Endothelial cell of umbilical vein (primary cell): ENCODE measurements around the gene CD24. TPM values are rescaled to one million over a fixed set of nuclear protein-coding genes. Genes with fewer than 3 reads are reported as not detected.

Experiments used
- BruUV-seq: library from RNA; stranded (reverse); fragments of 400-500 nt; replicated peaks from 2 replicates; lab custom pipeline; 2021; lab: Mats Ljungman, UMichigan
- CTCF ChIA-PET: fragments of 300-600, 350-600 bp; sonication (Branson Sonifier 250); formaldehyde crosslinking; loops from one replicate; lab custom pipeline; 2021; ENCODE audit warnings: antibody characterized with exemption, inconsistent platforms; lab: Charles Lee
- POLR2A ChIA-PET: fragments of 300-600, 350-600 bp; sonication (Branson Sonifier 250); formaldehyde crosslinking; loops from one replicate; lab custom pipeline; 2021; ENCODE audit warnings: antibody characterized with exemption, inconsistent platforms; lab: Charles Lee
- DNase-seq: peaks from one replicate; pipeline ENCODE4 v3.0.0-alpha.2; 2011; ENCODE audit warnings: low read depth, low spot score
- FAIRE-seq: peaks from 2 replicates; lab custom pipeline; 2011; peaks lifted over from hg19 to GRCh38; lab: Jason Lieb, UNC
- H2AFZ ChIP-seq: 2 replicates; pipeline ENCODE4 v1.6.0; 2012; ENCODE audit warnings: low read depth, low read length, control low read depth, inconsistent platforms
- H3K27ac ChIP-seq: 2 replicates; pipeline ENCODE4 v1.5.1; 2011; ENCODE audit warnings: low read depth, mild to moderate bottlenecking, control low read depth, low read length, moderate library complexity; ENCODE audit not compliant: insufficient read depth
- H3K27me3 ChIP-seq, 2 experiments: 2 replicates each; pipeline versions ENCODE4 v1.6.0 to v1.6.1; 2011; ENCODE audit warnings: low read length in 2 of 2, mixed read lengths in 1 of 2; ENCODE audit not compliant: control insufficient read depth in 2 of 2, insufficient read depth in 2 of 2
- H3K36me3 ChIP-seq, 2 experiments: 2 replicates in 1 of 2; 3 replicates in 1 of 2; pipeline ENCODE4 v1.5.1; 2011; ENCODE audit warnings: low read length in 2 of 2, mild to moderate bottlenecking in 1 of 2, moderate library complexity in 1 of 2; ENCODE audit not compliant: control insufficient read depth in 2 of 2, insufficient read depth in 2 of 2; ENCODE audit errors: extremely low read depth in 1 of 2
- H3K4me1 ChIP-seq: 3 replicates; pipeline ENCODE4 v1.5.1; 2011; ENCODE audit warnings: mild to moderate bottlenecking, low read length; ENCODE audit not compliant: control insufficient read depth, insufficient read depth; ENCODE audit errors: extremely low read depth
- H3K4me2 ChIP-seq: 2 replicates; pipeline ENCODE4 v1.6.1; 2011; ENCODE audit warnings: low read length, control low read depth, mixed read lengths; ENCODE audit not compliant: insufficient read depth
- H3K4me3 ChIP-seq, 3 experiments: fragments of 200-600 bp in 1 of 3; sonication (generic), shearing (Covaris generic) in 1 of 3; replicated peaks in 1 of 3; 2 replicates each; pipeline ENCODE4 v1.5.1; 2011 to 2016; ENCODE audit warnings: control low read depth in 3 of 3, low read length in 3 of 3, mild to moderate bottlenecking in 2 of 3, inconsistent platforms in 1 of 3, low read depth in 1 of 3, moderate library complexity in 1 of 3; ENCODE audit not compliant: insufficient read depth in 1 of 3
- H3K79me2 ChIP-seq: 2 replicates; pipeline ENCODE4 v1.6.0; 2012; ENCODE audit warnings: low read length, inconsistent platforms; ENCODE audit not compliant: control insufficient read depth, insufficient read depth
- H3K9ac ChIP-seq: replicated peaks from 2 replicates; pipeline ENCODE3; 2011; ENCODE audit warnings: low read length, control low read depth; ENCODE audit not compliant: insufficient read depth; ENCODE audit errors: extremely low read depth
- H3K9me1 ChIP-seq: replicated peaks from 3 replicates; pipeline ENCODE4 v1.6.0; 2011; ENCODE audit warnings: mild to moderate bottlenecking, low read length; ENCODE audit not compliant: control insufficient read depth, insufficient read depth; ENCODE audit errors: extremely low read depth
- H3K9me3 ChIP-seq: replicated peaks from 2 replicates; pipeline ENCODE4 v1.5.1; 2012; ENCODE audit warnings: low read length, inconsistent platforms; ENCODE audit not compliant: control insufficient read depth, insufficient read depth
- H4K20me1 ChIP-seq: replicated peaks from 2 replicates; pipeline ENCODE3; 2011; ENCODE audit warnings: mild to moderate bottlenecking, low read length; ENCODE audit not compliant: control insufficient read depth, insufficient read depth; ENCODE audit errors: extremely low read depth
- CTCF ChIP-seq, 2 donors: IDR thresholded peaks; 1 replicate in 1 of 2; 2 replicates in 1 of 2; pipeline ENCODE4 v1.5.1; 2011; ENCODE audit warnings: low read length in 2 of 2, mild to moderate bottlenecking in 2 of 2, moderate library complexity in 2 of 2, control low read depth in 1 of 2, inconsistent platforms in 1 of 2, low read depth in 1 of 2; ENCODE audit not compliant: insufficient read depth in 1 of 2; ENCODE audit errors: extremely low read depth in 1 of 2
- EZH2 ChIP-seq: IDR thresholded peaks from 2 replicates; pipeline ENCODE4 v1.6.1; 2012; ENCODE audit warnings: borderline replicate concordance, low read depth, mild to moderate bottlenecking, moderate library complexity, low read length, inconsistent platforms; ENCODE audit not compliant: severe bottlenecking
- FOS ChIP-seq: IDR thresholded peaks from 2 replicates; pipeline ENCODE4 v1.6.1; 2011; ENCODE audit warnings: mild to moderate bottlenecking, low read length, moderate library complexity, borderline replicate concordance; ENCODE audit not compliant: insufficient read depth
- GATA2 ChIP-seq: IDR thresholded peaks from 2 replicates; pipeline ENCODE4 v1.7.0; 2011; ENCODE audit warnings: low read depth, mild to moderate bottlenecking, moderate library complexity, mixed read lengths, low read length; ENCODE audit not compliant: insufficient read length, insufficient read depth
- JUN ChIP-seq: IDR thresholded peaks from 2 replicates; pipeline ENCODE4 v1.6.1; 2011; ENCODE audit warnings: borderline replicate concordance, low read depth; ENCODE audit not compliant: insufficient read length, insufficient read depth
- MAX ChIP-seq: IDR thresholded peaks from 2 replicates; pipeline ENCODE4 v1.6.1; 2011; ENCODE audit not compliant: insufficient read depth, insufficient read length
- MYC ChIP-seq: IDR thresholded peaks from one replicate; pipeline ENCODE4 v1.6.1; 2011; ENCODE audit warnings: mild to moderate bottlenecking, low read depth, low read length
- POLR2A ChIP-seq: IDR thresholded peaks from 2 replicates; pipeline ENCODE4 v1.6.1; 2012; ENCODE audit warnings: low read depth, mild to moderate bottlenecking, control low read depth, low read length
- POLR2AphosphoS5 ChIP-seq: IDR thresholded peaks from 2 replicates; pipeline ENCODE4 v1.6.1; 2012; ENCODE audit warnings: low read depth, mild to moderate bottlenecking, control low read depth, low read length, moderate library complexity; ENCODE audit not compliant: insufficient read depth
- dilution Hi-C: fragments of 300-500 bp; cut with MboI; formaldehyde crosslinking; loops from one replicate; pipeline ENCODE4 v1.15.0; 2019; ENCODE audit warnings: low sequenced_read_pairs; ENCODE audit not compliant: extremely low pct_ligation_motif_present
- intact Hi-C: fragments of 100-400 bp; cut with micrococcal nuclease; formaldehyde crosslinking; loops from one replicate; pipeline ENCODE4 v1.10.0; 2022
- polyA plus RNA-seq, 4 experiments: library from polyadenylated mRNA; depleted of rRNA in 3 of 4; stranded (reverse) in 3 of 4; unstranded in 1 of 4; fragments of >200 nt; gene quantifications; 2 replicates each; pipeline versions ENCODE4 v1.2.1 to v1.2.3, GENCODE V29; 2011 to 2012; ENCODE audit warnings: missing spikeins in 1 of 4
- total RNA-seq: library from RNA; stranded (reverse); gene quantifications from 2 replicates; pipeline ENCODE4 v1.2.3, GENCODE V29; 2021

CD24 gene
- total and polyA plus RNA-seq, 2 donors (not counting 3 experiments of a cell fraction or from before 2014, with no cell fraction given), result 2.5 to 10.2 TPM

- FAIRE-seq, result no peak
- no peak for TF ChIP-seq MAX
- no peak for TF ChIP-seq MYC
- TF ChIP-seq GATA2, result no peak
- TF ChIP-seq JUN, result no peak
- TF ChIP-seq POLR2AphosphoS5, result no peak
- no peak for TF ChIP-seq EZH2
- TF ChIP-seq POLR2A, result no peak
- TF ChIP-seq FOS, result no peak
- no peak for TF ChIP-seq CTCF (IDR thresholded peaks at IDR 0.05; ENCODE audit: extremely low read depth in 1 of 2, insufficient read depth in 1 of 2, low read depth in 1 of 2, low read length in 2 of 2)
- POLR2A ChIA-PET, result no interaction called here
Measured at GRCh38 chr6:106924694-106925523, 49.6 kb downstream of the CD24 start.

More at GRCh38 chr6:106924694-106925523, 49.6 kb downstream of the CD24 start:
- Histone ChIP-seq H4K20me1 (no peaks in the 10 kb centered on the region), H3K79me2 (no peaks in the 10 kb centered on the region), H3K9me3 (no peaks in the 10 kb centered on the region), H3K36me3 (no peaks in the 10 kb centered on the region), H3K4me3 (no peak overlapping the region), H3K4me2 (no peak overlapping the region), H3K9ac (no peak overlapping the region), H3K4me1 (no peaks in the 10 kb centered on the region), H3K27me3 (no peaks in the 10 kb centered on the region), H3K9me1 (no peaks in the 10 kb centered on the region), H3K27ac (no peak overlapping the region), H2AFZ (no peak overlapping the region)
- intact Hi-C loops, result no loop called here
- BruUV-seq, result no TSS peak
- no peak for DNase-seq
- dilution Hi-C loops, result no loop called here
- CTCF ChIA-PET, result no interaction called here
